Dermis microvascular lymphatic vessel endothelial cell (primary cell): ENCODE results near the gene SPAG6. TPM values are rescaled to one million over a fixed set of nuclear protein-coding genes. Genes with fewer than 3 reads are reported as not detected.

Experiments
- DNase-seq, 2 donors: peaks; one replicate each; pipeline versions ENCODE4 v3.0.0 to v3.0.0-alpha.2; 2010; ENCODE audit warnings: low read depth in 2 of 2
- total RNA-seq: library from RNA; depleted of rRNA; stranded (reverse); fragments of >200 nt; gene quantifications from 2 replicates; pipeline ENCODE4 v1.2.1, GENCODE V29; 2014

The SPAG6 gene
- total RNA-seq, 1 donor from 2014 or later: not detected

DNA sequence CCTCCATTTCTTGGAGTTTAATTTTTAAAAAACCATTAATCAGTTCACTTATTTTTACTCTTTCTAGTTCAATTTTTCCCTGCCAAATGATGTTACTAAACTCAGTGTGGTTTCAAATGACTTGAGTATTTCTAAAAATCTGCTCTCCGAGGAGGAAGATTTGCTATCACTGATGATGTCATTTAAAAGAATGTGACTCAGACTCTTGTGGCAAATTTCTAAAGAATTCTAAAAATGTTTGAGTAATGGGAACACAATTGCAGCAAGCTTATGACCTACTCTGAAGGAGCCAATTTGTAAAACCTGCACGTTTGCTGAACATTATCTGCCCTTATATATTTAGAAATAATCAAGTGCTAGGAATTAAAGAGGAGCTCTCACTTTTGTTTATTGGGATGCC, 88.6 kb downstream of the SPAG6 start:
- peak in 1 of 2 donors; percentile 39 for DNase-seq

DNA sequence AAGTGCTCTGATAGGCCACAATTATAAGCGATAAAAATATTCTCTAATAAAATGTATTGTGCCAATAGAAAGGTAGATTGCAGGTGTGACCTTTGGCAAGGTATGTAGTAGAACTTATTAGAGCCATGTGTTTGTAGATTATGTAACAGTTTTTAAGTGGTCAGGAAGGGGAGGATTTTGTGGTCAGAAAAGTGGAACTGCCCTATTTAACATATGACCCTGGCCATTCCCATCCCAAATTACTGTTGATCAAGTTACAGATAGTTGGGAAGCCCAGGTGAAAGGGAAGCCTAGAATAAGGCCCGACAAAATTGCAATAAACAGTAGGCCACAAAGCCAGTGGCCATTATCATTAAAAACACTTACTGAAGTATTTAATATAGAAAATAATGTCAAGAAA, 89.2 kb downstream of the SPAG6 start:
- DNase-seq: no peak

DNA sequence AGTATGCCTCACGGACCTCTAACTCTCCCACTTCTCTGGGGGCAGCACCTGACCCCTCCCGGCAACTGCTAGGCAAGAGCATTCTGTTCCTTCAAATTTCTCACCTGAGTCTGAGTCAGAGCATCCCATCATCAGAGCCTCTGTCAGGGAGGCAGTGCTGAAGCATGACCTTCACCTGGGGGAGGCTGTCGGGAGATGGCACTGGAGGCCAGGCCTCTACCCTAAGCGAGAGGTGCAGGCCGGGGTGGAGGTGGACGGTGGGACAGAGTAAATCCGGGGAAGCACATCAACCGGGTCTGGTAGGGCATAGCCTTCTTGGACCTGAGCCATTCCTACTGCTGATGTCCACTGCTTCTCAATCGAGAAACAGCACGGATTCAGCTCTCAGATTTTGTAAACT, 90.4 kb downstream of the SPAG6 start:
- no peak for DNase-seq

DNA sequence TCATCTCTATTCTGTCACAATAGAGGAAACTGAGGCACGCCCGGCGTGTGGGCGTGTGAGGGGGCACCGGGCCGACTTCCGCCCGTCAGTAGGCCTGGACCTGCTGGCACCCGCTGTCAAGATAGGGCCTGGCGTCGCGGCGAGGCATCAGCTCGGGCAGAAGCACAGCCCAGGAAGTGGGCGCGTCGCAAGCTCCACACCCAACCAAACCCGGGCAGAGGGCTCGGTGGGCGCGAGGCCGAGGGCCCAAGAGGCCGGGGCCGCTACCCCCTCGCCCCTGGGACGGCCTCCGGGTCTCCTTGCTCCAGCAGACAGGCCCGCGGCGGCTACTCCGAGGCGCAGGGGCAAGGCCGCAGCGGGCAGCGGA, 91.2 kb downstream of the SPAG6 start:
- DNase-seq: no peak

DNA sequence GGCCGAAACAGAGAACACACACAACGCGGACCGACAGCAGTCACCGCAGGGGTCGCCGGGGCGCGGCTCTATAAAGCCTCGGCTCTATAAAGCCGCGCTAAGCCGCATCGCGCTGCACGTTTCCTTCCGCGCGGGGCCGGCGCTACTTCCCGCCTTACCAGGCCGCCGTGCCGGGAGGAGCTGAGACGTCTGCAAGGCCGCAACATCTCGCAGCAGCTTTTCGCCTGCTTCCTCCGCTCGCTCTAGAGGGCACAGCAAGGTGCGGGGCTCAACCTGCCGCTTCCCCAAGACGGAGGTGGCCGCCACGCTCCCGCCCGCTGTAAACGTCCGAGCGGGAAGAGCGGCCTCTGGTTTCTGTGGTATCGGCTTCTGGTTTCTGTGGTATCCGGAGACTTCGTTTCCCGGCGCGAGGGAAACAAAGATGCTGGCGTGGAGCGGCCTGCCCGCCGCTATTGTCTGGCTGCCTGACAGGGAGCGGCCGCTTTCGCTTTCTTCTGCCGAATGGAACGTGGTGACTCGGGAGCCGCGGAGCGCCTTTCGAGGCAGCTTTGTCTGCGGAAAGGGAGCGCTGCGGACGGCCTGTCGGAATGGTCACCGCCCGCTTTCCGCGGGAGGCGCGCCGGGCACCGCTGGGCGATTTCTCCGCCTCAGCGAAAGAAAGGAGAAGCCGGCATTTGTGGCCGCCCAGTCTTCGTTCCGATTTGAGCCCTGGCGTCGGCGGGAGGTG, 91.8 kb downstream of the SPAG6 start:
- DNase-seq: peak; percentile 83 to 92

DNA sequence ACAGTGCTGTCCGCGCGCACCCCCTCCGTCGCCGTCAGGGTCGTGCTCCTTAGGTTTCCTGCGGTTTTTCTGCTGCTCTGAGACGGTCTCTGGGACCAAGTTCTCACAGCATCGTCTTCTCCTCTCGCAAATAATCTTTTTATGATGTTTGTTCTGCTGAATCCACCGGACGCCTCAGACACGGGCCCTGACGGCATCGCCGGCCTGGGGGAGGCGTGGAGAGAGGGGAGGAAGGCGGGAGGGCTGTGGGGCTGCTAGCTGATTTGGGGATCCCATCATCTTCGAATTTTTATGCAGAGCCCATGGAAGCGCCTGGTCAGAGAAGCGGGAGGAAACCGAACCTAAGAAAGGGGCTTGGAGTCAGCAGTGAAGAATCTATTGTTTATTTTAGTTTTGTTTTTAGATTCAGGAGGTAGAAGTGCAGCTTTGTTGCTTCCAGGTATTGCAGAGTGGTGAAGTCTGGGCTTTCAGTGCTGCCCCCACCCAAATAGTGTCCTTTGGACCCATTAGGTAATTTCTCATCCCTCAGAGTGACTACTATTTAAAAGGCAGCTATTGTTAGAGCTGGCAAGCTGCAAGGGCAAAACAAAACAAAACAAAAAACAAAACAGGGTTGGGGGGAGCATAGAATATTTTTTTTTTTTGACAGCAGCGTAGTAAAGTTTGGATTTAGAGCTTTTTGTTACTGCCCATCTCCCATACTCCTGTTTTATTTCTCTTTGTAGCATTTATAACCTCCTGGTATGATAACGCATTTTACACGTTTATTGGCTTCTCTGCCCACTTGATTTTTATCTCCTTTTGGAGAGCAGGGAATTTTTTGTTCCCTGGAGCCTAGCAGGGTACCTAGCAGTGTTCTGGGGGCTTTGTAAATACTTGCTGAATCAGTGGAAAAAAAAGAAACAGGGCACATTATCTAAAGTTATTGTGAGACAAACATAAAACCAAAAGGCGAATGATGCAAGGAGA, 92.6 kb downstream of the SPAG6 start:
- DNase-seq: no peak

DNA sequence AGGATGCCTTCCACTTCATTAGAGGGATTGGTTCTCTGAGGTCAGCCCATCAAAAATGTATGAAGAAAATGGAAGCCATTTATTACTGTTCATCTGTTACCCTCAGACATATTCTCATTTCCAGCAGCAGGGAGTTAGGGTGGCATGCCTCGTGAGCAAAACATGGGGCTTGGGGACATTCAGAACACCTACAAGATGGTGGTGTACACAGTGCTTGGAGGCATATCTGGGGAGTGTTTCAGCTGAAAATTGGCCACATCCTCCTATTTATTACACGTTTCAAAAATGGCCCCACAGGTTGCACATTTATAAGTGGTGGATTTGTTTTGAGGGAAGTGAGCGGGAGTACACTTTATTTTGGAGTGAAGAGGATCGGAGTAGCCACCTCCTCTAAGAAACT, 93.4 kb downstream of the SPAG6 start:
- DNase-seq: no peak

DNA sequence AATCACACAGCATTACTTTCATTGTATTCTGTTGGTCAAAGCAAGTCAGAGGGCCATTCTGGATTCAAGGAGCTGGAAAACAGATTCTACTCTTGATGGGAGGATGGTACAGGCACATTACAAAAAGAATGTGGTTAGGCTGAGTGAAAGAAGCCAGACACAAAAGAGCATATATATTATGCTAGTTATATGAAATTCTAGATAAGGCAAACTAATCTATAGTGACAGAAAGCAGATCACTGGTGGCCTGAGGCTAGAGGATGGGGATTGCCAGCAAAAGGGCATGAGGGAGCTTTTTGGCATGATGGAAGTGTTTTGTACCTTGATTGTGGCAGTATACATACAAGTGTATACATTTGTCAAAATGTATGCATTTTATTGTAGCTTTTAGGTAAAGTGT, 96.8 kb downstream of the SPAG6 start:
- no peak for DNase-seq

DNA sequence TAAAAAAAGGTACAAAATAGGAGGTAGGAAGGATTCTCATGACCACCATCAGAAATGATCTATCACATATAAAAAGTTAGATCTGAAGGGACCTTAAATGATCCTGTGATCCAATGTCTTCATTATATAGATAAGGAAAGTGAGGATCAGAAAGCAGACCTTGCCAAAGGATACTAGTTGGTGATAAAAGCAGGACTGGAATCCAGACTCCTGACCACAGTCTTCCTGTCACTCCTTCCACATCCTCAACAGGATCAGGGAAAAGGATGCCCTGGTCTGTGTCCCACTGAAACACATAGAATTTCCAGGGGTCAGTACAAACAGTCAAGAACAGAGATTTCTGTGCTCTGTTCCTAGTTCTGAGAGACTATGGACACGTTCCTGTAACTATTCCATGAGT, 97.2 kb downstream of the SPAG6 start:
- no peak for DNase-seq

DNA sequence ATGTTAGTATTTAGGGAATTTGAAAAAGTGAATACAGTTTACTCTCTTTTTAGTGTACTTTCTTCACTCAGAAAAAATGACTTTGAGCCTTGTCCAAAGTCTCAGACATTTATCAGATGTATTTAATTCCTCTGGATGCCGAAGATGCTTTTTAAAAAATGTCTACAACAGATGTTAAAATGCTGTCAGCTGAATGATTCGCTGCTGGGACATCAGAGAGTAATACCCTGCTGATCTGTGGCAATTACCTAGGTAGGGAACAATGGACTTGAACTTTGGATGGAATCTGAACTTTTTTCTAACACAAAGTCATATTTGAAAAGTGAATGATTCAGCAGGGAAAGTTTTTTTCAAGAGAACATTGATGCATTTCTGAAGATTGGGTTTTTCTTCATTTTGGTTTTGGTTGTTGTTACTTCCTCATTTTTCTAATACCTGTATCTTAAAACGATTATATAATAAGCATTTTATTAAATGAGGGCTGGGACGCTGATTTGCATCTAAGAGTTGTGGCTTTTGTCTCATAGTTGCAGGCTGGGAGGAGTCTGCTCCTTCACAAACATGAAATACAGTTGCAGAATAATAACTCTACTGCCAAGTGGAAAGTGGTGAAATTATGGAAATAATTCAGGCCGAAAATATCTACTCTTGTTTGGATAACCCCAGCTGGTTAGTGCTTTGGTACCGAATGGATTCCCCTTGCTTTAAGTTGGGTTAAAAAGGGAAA, 98.0 kb downstream of the SPAG6 start:
- DNase-seq: no peak

DNA sequence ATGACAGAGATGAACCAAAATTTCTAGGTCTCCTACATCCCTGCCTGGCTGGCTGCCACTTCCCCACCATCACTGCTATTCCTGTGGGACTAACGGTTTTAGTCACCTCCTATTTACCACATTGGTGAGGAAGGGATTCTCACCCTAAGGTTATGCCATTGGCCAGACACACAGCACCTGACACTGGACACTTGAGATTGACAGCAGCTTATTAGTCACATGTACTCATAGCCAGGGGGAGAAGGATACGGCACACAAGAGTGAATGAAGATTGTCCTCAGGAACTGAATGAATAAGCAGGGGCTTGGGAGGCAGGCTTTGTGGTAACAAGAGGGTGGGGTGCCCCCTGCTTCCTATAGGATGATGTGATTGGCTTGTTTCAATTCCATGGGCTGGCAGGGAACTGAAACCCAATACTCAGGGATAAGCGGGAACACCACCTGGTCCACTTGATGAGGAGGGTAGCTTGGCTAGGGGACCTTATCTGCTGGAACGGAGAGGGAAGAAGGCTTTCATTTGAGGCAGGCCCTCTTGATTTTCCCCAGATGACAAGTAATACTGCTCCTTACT, 99.0 kb downstream of the SPAG6 start:
- no peak for DNase-seq

DNA sequence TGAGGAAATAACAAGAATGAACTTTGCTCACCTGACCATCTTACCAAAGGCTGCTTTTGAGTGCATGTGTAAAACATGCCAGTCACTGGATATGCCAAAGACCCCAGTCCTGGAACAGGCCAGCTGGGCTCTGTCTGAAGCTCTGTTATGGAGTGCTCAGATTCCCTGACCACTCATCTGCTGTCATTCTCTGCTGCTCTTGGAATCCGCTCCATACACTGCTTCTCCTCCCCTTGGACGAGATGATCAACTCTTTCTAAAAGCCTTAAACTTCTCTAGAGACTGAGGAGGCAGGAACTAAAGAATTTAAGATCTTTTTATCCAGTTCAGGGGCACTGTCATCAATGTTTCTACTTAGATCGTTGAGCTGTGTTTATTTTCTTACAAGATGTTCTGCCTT, 100.2 kb downstream of the SPAG6 start:
- no peak for DNase-seq

DNA sequence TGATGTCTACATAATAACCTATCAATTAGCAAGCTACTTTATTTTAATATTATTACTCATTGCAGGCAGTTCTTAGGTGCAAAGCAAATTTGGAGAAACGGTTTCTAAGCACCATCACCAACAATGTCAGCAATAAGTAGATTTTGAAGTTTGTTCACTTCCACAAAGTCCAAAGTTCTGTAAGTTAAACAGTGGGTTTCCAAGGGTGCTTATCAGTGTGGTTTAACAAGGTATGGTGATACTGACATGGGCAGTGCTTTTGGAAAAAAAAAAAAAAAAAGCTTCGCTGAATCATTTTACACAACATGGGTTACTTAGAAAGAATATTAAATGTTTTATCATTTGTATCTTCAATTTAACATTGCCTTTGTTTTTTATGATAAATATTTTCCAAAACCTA, 101.8 kb downstream of the SPAG6 start:
- no peak for DNase-seq

DNA sequence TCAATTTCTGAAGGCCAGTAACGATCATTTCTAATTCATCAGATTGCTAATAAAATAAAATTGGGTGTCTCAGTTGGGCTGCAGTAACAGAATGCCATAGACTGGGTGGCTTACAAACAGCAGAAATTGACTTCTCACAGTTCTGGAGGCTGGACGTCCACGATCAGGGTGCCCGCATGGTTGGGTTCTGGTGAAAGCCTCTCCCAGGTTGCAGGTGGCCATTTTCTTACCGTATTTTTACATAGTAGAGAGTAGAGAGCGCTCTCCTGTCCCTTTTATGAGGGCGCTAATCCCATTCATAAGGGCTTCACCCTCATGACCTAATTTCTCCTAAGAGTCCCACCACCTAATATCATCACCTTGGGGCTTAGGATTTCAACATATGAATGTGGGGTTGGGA, 106.0 kb downstream of the SPAG6 start:
- DNase-seq: no peak

DNA sequence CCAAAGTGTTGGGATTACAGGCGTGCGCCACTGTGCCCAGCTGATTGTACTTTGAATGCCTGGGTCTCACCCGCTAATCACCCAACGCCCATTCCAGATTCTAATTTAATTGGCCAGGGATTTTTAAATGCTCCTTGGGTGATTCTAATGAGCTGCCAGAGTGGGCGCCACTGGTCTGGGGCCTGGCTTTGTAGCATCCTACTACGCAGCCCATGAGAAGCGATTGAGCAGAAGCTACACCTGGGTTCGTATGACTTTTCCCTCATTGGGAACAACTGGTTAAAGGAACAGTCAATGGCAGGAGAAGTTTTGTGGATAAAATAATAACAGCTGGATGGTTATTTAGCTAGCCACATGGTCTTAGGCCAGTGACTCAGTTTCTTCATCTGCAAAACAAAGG, 108.0 kb downstream of the SPAG6 start:
- DNase-seq: no peak

DNA sequence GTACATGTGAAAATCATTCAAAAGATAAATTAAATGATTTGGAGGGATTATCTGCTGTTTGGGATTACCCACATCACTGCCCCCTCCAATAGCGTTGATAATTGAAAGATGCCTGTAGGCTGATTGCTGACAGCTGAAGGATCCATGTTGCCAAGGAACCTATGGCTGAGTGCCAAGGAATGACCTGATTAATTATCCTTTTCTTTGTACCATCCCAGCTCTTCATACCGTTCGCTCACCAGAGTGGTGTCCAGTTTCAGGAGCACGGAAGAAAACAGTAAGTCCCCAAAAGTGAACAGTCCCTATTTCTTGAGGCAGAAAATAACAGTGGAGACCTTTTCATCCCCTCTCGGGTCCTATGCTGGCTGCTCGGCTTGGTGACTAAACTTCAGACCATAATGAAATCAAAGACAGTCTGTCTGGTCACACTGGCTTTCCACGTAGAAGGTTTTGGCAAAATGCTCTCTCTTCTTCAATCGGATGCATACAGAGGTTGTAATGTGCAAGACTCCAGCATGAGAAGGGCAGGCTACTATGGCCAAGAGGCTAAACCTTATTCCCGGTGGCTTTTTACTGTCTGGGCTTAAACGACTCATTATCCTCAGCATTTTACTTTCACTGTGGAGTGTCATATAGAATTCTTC, 108.8 kb downstream of the SPAG6 start:
- DNase-seq: no peak

DNA sequence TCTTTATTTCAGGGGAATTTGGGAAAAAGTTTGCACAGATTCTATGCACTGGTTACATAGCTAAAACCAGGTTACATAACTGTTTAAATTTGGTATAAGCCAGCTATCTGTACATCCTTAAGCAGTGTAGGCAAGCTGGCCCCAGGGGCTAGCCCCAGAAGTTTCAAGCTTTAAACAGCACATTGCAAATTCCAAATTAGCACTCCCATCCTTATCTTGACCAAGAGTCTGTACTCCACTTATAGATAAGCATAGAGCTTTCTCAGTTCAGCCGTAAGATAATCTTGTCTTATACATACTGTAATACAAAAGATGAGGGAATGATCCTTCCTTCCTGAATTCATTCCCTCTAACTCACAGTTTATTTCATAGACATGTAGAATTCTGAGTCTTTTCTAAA, 109.3 kb downstream of the SPAG6 start:
- DNase-seq: no peak

DNA sequence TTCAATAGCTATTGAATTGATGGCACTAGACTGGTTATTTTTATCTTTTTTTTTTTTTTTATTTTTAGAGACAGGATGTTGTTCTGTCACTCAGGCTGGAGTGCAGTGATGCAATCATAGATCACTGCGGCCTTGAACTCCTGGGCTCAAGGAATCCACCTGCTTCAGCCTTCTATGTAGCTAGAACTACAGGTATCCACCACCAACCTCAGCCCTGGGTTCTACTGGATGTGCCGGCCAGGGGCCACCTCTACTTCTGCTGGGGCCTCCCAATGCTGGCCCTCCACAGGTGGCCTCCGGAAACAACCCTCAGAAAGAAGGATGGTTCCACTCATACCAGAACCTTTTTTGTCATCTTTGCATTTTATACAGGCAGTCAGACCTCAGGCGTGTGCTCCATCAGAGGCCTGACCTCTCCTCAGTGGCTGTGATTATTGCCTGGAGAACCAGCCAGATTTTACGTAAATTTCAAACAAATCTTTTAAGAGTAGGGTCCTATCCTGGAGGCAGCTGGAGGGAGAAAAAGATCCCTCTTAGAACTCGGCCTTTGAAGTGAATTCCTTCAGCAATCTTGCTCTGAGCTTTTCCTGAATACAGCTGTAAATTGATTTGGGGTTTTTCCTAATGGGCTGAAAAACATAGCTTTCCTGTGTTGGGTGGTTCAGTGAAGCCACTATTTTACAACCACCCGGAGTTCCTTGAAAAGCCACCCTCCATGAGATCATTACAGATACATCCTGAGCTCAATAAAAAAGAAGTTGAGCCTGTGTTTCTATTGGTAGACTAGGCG, 110.0 kb downstream of the SPAG6 start:
- no peak for DNase-seq

DNA sequence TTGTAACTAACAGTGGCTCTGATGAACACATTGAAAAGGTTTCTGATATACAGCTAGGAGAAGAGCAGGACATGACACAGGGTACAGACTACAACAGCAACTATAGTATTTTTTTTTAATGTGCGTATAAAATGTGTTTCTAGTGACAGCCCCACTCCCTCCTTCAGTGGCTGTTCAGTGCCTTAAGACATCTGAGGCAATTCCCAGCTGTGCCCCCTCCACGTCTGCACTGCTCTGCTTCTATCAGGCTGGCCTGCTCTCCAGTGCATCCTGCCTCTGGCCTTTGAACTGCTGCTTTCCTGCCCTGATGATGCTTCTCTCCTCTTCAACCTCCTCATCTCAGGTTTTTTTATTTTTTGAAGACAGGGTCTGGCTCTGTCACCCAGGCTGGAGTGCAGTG, 111.2 kb downstream of the SPAG6 start:
- no peak for DNase-seq

DNA sequence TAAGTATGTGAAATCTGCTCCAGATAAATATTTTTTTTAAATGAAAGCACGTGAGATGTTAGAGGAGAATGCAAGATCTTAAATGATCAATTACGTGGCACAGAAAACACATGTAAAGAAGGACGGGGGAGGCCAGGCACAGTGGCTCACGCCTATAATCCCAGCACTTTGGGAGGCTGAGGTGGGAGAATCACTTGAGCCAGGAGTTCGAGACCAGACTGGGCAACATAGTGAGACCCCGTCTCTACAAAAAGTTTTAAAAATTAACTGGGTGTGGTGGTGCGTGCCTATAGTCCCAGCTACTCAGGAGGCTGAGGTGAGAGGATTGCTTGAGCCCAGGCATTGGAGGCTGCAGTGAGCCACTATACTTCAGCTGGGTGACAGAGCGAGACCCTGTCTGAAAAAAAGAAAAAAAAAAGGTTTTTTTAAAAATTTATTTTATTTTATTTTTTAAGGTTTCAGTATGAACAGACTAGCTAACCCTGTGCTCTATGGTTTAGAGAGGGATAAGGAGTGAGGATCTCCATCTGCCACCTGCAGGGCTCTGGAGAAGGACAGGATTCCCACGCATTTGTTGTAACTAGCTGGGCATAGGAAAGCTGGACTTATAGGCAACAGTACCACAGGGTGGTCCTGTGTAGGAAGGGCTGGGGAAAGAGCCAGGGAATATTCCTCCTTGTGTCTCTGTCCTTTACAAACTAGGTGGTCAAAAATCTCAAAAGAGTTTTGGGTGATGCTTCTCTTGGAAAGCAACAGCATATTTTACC, 113.2 kb downstream of the SPAG6 start:
- DNase-seq: no peak
